ENCODE measurements around the gene KDM3A. TPM values are rescaled to one million over a fixed set of nuclear protein-coding genes. Genes with fewer than 3 reads are reported as not detected.

The KDM3A gene
- polyA plus RNA-seq, 1 donor from 2014 or later, result 51.2 TPM

GRCh38 chr2:86416146-86416545 is 25.0 kb upstream of the KDM3A start:
- H3K79me2 ChIP-seq (replicated peaks; ENCODE audit: insufficient read depth, low read length), result no peaks in the 10 kb centered on the region
- H3K27ac ChIP-seq (ENCODE audit: low read length), result no peak overlapping the region
- H3K9me2 ChIP-seq (ENCODE audit: insufficient read depth, low read length), result no peaks in the 10 kb centered on the region
- H4K20me1 ChIP-seq (ENCODE audit: insufficient read depth), result no peaks in the 10 kb centered on the region
- H3F3A ChIP-seq (ENCODE audit: insufficient read depth, low read length, poor library complexity, severe bottlenecking), result no peaks in the 10 kb centered on the region
- no peak overlapping the region for H3K9ac ChIP-seq (ENCODE audit: low read length)
- no peaks in the 10 kb centered on the region for H3K27me3 ChIP-seq (ENCODE audit: insufficient read depth, low read depth, low read length)
- H3K9me3 ChIP-seq (ENCODE audit: low read length), result no peaks in the 10 kb centered on the region
- no peak overlapping the region for H3K4me2 ChIP-seq (ENCODE audit: low read length)
- H3K4me3 ChIP-seq (ENCODE audit: low read length), result no peak overlapping the region
- H2AFZ ChIP-seq (ENCODE audit: low read depth, low read length), result no peak overlapping the region
- TF ChIP-seq EP300 (conservative IDR thresholded peaks at IDR 0.05; ENCODE audit: poor library complexity, severe bottlenecking) (no peak), POLR2AphosphoS5 (IDR thresholded peaks at IDR 0.05) (no peak), EZH2 (IDR thresholded peaks at IDR 0.05; ENCODE audit: borderline replicate concordance, insufficient read depth, low read length, poor library complexity, severe bottlenecking) (no peak), TAF1 (IDR thresholded peaks at IDR 0.05; ENCODE audit: low read depth) (no peak), CTCF (IDR thresholded peaks at IDR 0.05; ENCODE audit: poor library complexity, severe bottlenecking) (no peak), MXI1 (conservative IDR thresholded peaks at IDR 0.05; ENCODE audit: poor library complexity, severe bottlenecking) (no peak), SMC3 (conservative IDR thresholded peaks at IDR 0.05; ENCODE audit: poor library complexity) (no peak), REST (IDR thresholded peaks at IDR 0.05; ENCODE audit: borderline replicate concordance) (no peak), RAD21 (conservative IDR thresholded peaks at IDR 0.05) (no peak)
- no peaks in the 10 kb centered on the region for H3K36me3 ChIP-seq (ENCODE audit: insufficient read depth, low read length)

- Histone ChIP-seq H3K9ac (ENCODE audit: low read length) (no peak overlapping the region), H4K20me1 (ENCODE audit: insufficient read depth) (no peaks in the 10 kb centered on the region), H3K4me3 (ENCODE audit: low read length) (no peak overlapping the region), H3K79me2 (replicated peaks; ENCODE audit: insufficient read depth, low read length) (no peaks in the 10 kb centered on the region), H3K36me3 (ENCODE audit: insufficient read depth, low read length) (no peaks in the 10 kb centered on the region), H2AFZ (ENCODE audit: low read depth, low read length) (no peak overlapping the region), H3K9me3 (ENCODE audit: low read length) (peaks cover 4% of the 10 kb centered on the region), H3K4me2 (ENCODE audit: low read length) (no peak overlapping the region), H3K27me3 (ENCODE audit: insufficient read depth, low read depth, low read length) (no peaks in the 10 kb centered on the region), H3K27ac (ENCODE audit: low read length) (no peak overlapping the region), H3F3A (ENCODE audit: insufficient read depth, low read length, poor library complexity, severe bottlenecking) (no peaks in the 10 kb centered on the region), H3K9me2 (ENCODE audit: insufficient read depth, low read length) (no peaks in the 10 kb centered on the region)
- TF ChIP-seq SMC3 (conservative IDR thresholded peaks at IDR 0.05; ENCODE audit: poor library complexity) (no peak), REST (IDR thresholded peaks at IDR 0.05; ENCODE audit: borderline replicate concordance) (no peak), EZH2 (IDR thresholded peaks at IDR 0.05; ENCODE audit: borderline replicate concordance, insufficient read depth, low read length, poor library complexity, severe bottlenecking) (no peak), MXI1 (conservative IDR thresholded peaks at IDR 0.05; ENCODE audit: poor library complexity, severe bottlenecking) (no peak), RAD21 (conservative IDR thresholded peaks at IDR 0.05) (no peak), TAF1 (IDR thresholded peaks at IDR 0.05; ENCODE audit: low read depth) (no peak), POLR2AphosphoS5 (IDR thresholded peaks at IDR 0.05) (no peak)
These were observed 23.2 kb upstream of the KDM3A start for GRCh38 chr2:86417961-86418360.
